Activated T-cell treated with anti-CD3 and anti-CD28 coated beads, Interleukin-2, amount 50 U/mL, for 1 hour (primary cell): Measurements from ENCODE around the gene AOAH.
"Not testable (repeated sequence)": the region's sequence is repeated elsewhere in the genome, so short reads cannot be mapped to it uniquely, and the experiment has no call there.

Experiments used
- DNase-seq: peaks from one replicate; pipeline ENCODE4 v3.0.0-alpha.2; 2020

AOAH gene

GRCh38 chr7:36533717-36534116 lies 190.6 kb downstream of the AOAH start:
- no peak for DNase-seq

GRCh38 chr7:36532981-36533499 lies 191.3 kb downstream of the AOAH start:
- DNase-seq: no peak

- DNase-seq: no peak
Observed at GRCh38 chr7:36531951-36532350, 192.3 kb downstream of the AOAH start.

- DNase-seq: no peak
Observed at GRCh38 chr7:36530456-36530855, 193.8 kb downstream of the AOAH start.

GRCh38 chr7:36527549-36527913 lies 196.8 kb downstream of the AOAH start:
- DNase-seq: no peak

GRCh38 chr7:36526863-36527548 lies 197.3 kb downstream of the AOAH start:
- DNase-seq: no peak

- DNase-seq: no peak
Observed at GRCh38 chr7:36523371-36524101, 200.8 kb downstream of the AOAH start.

- no peak for DNase-seq
Observed at GRCh38 chr7:36522453-36523007, 201.8 kb downstream of the AOAH start.

GRCh38 chr7:36521911-36522310 lies 202.4 kb downstream of the AOAH start:
- DNase-seq: no peak

GRCh38 chr7:36521133-36521532 lies 203.2 kb downstream of the AOAH start:
- DNase-seq: no peak

- DNase-seq: no peak
Observed at GRCh38 chr7:36515847-36516246, 208.4 kb downstream of the AOAH start.

GRCh38 chr7:36514289-36515243 lies 209.7 kb downstream of the AOAH start:
- no peak for DNase-seq

- DNase-seq: no peak
Observed at GRCh38 chr7:36513393-36513792, 210.9 kb downstream of the AOAH start.

GRCh38 chr7:36512616-36513015 lies 211.7 kb downstream of the AOAH start:
- no peak for DNase-seq

- no peak for DNase-seq
Observed at GRCh38 chr7:36509962-36510361, 214.3 kb downstream of the AOAH start.

GRCh38 chr7:36507475-36508440 lies 216.5 kb downstream of the AOAH start:
- DNase-seq: no peak

- DNase-seq: no peak
Observed at GRCh38 chr7:36506820-36507219, 217.5 kb downstream of the AOAH start.

- DNase-seq: no peak
Observed at GRCh38 chr7:36506130-36506798, 218.0 kb downstream of the AOAH start.

GRCh38 chr7:36504617-36505016 lies 219.7 kb downstream of the AOAH start:
- not testable (repeated sequence) for DNase-seq

GRCh38 chr7:36504216-36504615 lies 220.1 kb downstream of the AOAH start:
- not testable (repeated sequence) for DNase-seq

- DNase-seq: no peak
Observed at GRCh38 chr7:36497775-36498174, 226.5 kb downstream of the AOAH start.
